NB4 (cell line): ENCODE measurements around the gene SEC61A1.
A peak's percentile ranks its signal among the peaks of the same experiment; 100 is the strongest.

ENCODE experiments used
- DNase-seq: peaks from one replicate; pipeline ENCODE4 v3.0.0; 2010; ENCODE audit warnings: low read depth
- H3K4me3 ChIP-seq: one replicate; pipeline ENCODE4 v1.5.1; 2011; ENCODE audit warnings: mild to moderate bottlenecking, low read depth, low read length, moderate library complexity
- MYC ChIP-seq: IDR thresholded peaks from 2 replicates; pipeline ENCODE4 v1.6.1; 2011; ENCODE audit warnings: low read depth, low read length
- POLR2A ChIP-seq: IDR thresholded peaks from 2 replicates; pipeline ENCODE4 v1.6.1; 2011; ENCODE audit warnings: mild to moderate bottlenecking; ENCODE audit not compliant: insufficient read length; ENCODE audit errors: extremely low read depth
- TF ChIP-seq, protein P1 (sequence below): IDR thresholded peaks from 2 replicates; pipeline ENCODE4 v1.6.1; 2011; ENCODE audit warnings: low read depth, low read length
- TF ChIP-seq, protein P2 (sequence below): IDR thresholded peaks from one replicate; pipeline ENCODE4 v1.5.1; 2012; ENCODE audit warnings: low read depth, low read length

SEC61A1 gene

DNA sequence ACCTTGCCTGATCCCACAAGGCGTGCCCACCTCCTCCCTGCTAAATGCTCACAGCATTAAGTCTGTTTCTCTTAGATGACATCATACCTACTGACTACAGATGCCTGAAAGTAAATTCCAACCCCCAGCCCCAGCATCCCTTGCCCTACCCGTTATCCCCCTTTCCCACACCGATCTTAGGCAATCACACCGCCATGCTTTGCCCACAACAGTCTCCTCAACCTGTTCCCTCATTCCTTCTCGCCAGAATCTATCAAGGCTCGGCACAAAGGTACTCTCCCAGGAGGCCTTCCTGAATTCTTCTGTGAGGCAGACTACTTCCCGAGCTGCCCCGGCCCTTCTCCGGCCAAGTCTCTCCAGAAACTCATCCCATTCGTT lies 789 bp upstream of the SEC61A1 start:
- H3K4me3 ChIP-seq: peak overlapping the region; percentile 87
- no peak for DNase-seq
- TF ChIP-seq POLR2A: no peak
- 0 out of 2 replicates have a peak, but pooled peaks have one; percentile 8 for TF ChIP-seq MYC
- TF ChIP-seq, protein P1, sequence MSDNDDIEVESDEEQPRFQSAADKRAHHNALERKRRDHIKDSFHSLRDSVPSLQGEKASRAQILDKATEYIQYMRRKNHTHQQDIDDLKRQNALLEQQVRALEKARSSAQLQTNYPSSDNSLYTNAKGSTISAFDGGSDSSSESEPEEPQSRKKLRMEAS: no peak
- TF ChIP-seq, protein P2, sequence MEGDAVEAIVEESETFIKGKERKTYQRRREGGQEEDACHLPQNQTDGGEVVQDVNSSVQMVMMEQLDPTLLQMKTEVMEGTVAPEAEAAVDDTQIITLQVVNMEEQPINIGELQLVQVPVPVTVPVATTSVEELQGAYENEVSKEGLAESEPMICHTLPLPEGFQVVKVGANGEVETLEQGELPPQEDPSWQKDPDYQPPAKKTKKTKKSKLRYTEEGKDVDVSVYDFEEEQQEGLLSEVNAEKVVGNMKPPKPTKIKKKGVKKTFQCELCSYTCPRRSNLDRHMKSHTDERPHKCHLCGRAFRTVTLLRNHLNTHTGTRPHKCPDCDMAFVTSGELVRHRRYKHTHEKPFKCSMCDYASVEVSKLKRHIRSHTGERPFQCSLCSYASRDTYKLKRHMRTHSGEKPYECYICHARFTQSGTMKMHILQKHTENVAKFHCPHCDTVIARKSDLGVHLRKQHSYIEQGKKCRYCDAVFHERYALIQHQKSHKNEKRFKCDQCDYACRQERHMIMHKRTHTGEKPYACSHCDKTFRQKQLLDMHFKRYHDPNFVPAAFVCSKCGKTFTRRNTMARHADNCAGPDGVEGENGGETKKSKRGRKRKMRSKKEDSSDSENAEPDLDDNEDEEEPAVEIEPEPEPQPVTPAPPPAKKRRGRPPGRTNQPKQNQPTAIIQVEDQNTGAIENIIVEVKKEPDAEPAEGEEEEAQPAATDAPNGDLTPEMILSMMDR: no peak

DNA sequence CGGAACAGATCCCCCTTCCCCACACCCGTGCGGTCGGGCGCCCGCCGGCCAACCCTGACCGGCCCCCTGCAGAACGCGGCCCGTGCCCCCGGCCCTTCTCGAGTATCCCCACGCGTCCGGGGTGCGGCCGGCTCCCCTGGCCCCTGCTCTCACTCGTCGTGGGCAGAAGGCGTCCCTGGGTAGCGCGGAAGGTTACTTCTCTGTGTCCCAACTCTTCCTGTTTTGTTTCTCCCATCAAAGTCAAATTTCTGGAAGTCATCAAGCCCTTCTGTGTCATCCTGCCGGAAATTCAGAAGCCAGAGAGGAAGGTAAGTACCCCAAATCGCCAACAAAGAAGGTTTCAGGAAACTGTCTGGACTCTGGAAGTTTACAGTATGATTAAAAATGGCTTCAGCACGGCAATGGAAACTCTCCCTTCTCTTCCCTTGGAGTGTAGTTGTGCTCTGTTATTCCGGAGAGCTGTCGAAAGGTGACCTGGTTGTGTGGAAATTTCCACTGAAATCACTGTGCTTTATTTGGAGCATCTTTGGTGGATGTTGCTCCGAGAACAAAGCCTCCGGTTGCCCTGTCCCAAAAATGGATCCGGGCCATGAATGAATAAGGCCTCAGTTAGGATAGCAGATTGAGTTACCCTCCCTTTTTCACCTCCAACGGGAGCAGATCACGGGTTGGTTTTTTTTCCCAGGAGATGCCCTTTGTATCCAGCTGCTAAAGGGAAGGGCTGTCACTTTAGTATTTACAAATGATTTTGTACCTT lies 536 bp downstream of the SEC61A1 start:
- DNase-seq: no peak
- peak overlapping the region; percentile 100 for H3K4me3 ChIP-seq
- TF ChIP-seq MYC: no peak

DNA sequence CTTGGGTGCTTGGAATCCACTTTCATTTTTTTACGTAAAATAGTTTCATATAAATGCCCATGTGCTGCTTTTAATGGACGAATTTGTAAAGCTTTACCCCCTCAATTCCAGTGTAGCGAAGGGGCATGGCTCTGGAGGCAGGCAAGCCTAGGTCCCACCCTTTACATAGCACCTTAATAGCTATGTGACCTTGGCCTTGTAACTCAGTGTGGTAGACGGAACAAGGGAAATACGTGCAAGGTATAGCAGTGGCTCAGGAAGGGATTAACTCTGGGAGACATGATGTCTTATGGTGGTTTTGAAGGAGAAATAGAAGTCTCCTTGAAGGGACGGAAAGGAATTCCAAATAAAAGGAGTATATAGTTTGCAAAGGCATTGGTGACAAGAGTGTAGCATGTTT lies 1.4 kb downstream of the SEC61A1 start:
- DNase-seq: no peak
- TF ChIP-seq, protein P2: no peak
- no peak for TF ChIP-seq POLR2A
- TF ChIP-seq, protein P1: no peak
- TF ChIP-seq MYC: no peak
- peak overlapping the region; percentile 100 for H3K4me3 ChIP-seq

DNA sequence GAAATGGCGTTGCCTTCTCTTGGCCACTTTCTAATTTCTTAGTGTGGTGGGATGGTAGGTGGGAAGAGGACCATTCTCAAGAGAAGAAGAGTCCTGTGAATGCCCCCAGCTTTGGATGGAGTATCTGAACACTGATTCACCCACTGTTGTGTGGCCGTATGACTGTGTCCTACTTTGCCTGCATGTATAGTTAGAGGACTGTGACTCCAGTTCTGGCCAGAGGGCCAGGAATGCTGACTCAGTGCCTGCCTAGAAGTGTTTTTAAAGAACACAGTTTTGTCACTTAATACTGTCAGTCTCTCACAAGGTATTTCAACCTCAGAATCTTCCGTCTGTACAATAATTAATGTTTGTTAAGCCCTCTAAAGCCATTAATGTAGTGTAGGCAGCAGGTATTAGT lies 2.1 kb downstream of the SEC61A1 start:
- H3K4me3 ChIP-seq: peak overlapping the region; percentile 100
- no peak for DNase-seq
- TF ChIP-seq MYC: no peak
- TF ChIP-seq POLR2A: no peak
- TF ChIP-seq, protein P2: no peak
- TF ChIP-seq, protein P1: no peak

DNA sequence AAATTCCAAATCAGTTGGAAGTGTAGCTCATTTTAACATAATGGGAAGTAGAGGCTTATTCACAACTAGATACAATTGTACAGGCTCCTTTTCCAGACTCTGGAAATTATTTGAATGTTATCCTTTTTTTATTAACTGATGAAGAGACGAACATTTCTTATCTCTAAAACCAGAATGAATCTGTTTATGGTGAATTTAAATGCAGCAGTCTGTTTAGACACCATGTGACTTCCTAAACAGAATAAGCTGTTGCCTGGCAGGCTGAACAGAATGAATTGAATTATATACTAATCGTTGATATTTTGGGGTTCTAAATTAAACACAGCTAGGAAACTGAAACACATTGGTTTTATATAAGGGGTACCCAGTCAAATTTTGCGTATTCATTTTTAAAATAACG lies 4.0 kb downstream of the SEC61A1 start:
- TF ChIP-seq POLR2A (no peak), MYC (no peak)
- TF ChIP-seq, protein P1: no peak
- TF ChIP-seq, protein P2: no peak
- no peak overlapping the region for H3K4me3 ChIP-seq
- DNase-seq: no peak

DNA sequence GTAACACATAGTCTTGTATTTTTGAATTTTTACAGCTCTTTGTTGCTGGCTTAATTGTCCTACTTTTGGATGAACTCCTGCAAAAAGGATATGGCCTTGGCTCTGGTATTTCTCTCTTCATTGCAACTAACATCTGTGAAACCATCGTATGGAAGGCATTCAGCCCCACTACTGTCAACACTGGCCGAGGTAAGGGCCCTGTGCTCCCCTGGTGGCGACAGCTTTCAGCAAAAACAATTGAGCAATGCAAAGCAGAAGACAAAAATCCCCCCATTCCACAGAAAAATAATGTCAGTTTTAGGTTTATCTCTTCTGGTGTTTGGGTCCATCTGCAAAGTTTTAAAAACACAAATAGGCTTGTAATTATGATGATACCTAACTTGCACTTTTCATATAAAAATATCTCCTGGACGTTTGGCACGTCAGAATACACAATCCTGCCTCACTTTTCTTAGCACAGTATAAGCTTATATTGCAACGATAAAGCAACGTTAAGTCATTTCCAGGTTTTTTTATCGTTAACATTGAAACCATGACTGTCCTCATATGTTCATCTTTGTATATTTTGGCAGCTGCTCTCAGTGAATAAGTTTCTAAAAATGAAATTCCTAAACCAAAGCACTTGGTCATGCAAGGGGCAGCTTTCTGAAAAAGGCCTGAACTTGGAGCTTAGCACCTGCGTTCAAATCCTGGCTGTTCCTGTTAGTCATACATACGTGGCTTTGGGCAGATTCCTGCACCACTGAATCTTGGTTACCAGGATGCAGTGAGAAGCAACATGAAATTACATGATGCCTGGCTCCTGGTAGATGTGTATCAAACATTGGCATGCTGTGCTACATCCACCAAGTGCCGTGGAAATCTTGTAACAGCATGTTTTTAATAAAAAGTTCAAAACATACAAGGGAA lies 8.5 kb downstream of the SEC61A1 start:
- no peak overlapping the region for H3K4me3 ChIP-seq
- TF ChIP-seq, protein P1: no peak
- no peak for TF ChIP-seq POLR2A
- DNase-seq: no peak
